SK-N-SH treated with all-trans-retinoic acid at 6 μM for 48 hours (cell line): ENCODE data around the gene ANXA11.

Experiments used
- ATAC-seq: fragments of 200-7000 bp; cut with Tn5 transposase; 3 replicates; pipeline ENCODE4 v1.9.1; 2020; ENCODE audit warnings: mild to moderate bottlenecking, moderate library complexity
- ARNTL ChIP-seq: fragments of 450-650 bp; formaldehyde crosslinking; IDR thresholded peaks from 2 replicates; pipeline ENCODE4 v1.5.0; 2020; ENCODE audit warnings: low read depth, mild to moderate bottlenecking, moderate library complexity, borderline replicate concordance
- BACH2 ChIP-seq: fragments of 250-450 bp; sonication (Bioruptor Pico); IDR thresholded peaks from 2 replicates; pipeline ENCODE4 v1.9.0; 2021; ENCODE audit warnings: mild to moderate bottlenecking, borderline replicate concordance
- CREB5 ChIP-seq: fragments of 250-450 bp; sonication (Bioruptor Pico); IDR thresholded peaks from 2 replicates; pipeline ENCODE4 v1.5.1; 2020; ENCODE audit warnings: low read depth, mild to moderate bottlenecking, moderate library complexity
- CSDC2 ChIP-seq: fragments of 250-450 bp; sonication (Bioruptor Pico); IDR thresholded peaks from 2 replicates; pipeline ENCODE4 v1.5.0; 2020; ENCODE audit warnings: mild to moderate bottlenecking, moderate library complexity
- ESRRG ChIP-seq: fragments of 250-450 bp; sonication (Bioruptor Pico); IDR thresholded peaks from 2 replicates; pipeline ENCODE4 v1.6.1; 2021; ENCODE audit warnings: mild to moderate bottlenecking
- GLIS3 ChIP-seq: fragments of 250-450 bp; sonication (Bioruptor Pico); IDR thresholded peaks from 2 replicates; pipeline ENCODE4 v1.5.0; 2020; ENCODE audit warnings: mild to moderate bottlenecking, moderate library complexity
- ISL1 ChIP-seq: fragments of 250-450 bp; sonication (Bioruptor Pico); IDR thresholded peaks from 2 replicates; pipeline ENCODE4 v2.1.2; 2022; ENCODE audit warnings: mild to moderate bottlenecking, moderate library complexity
- OSR1 ChIP-seq: fragments of 250-450 bp; sonication (Bioruptor Pico); IDR thresholded peaks from 2 replicates; pipeline ENCODE4 v1.8.0; 2022; ENCODE audit warnings: moderate library complexity, mild to moderate bottlenecking, inconsistent platforms
- PATZ1 ChIP-seq: fragments of 250-450 bp; sonication (Bioruptor Pico); IDR thresholded peaks from 2 replicates; pipeline ENCODE4 v1.8.0; 2020; ENCODE audit warnings: mild to moderate bottlenecking, moderate library complexity, borderline replicate concordance
- POU6F1 ChIP-seq: fragments of 250-450 bp; sonication (Bioruptor Pico); IDR thresholded peaks from 2 replicates; pipeline ENCODE4 v1.8.0; 2021; ENCODE audit warnings: low read depth, mild to moderate bottlenecking, moderate library complexity, borderline replicate concordance
- PPARA ChIP-seq: fragments of 250-450 bp; sonication (Bioruptor Pico); IDR thresholded peaks from 2 replicates; pipeline ENCODE4 v1.5.0; 2020; ENCODE audit warnings: mild to moderate bottlenecking, borderline replicate concordance
- RARB ChIP-seq: fragments of 250-450 bp; sonication (Bioruptor Pico); IDR thresholded peaks from 2 replicates; pipeline ENCODE4 v1.8.0; 2021; ENCODE audit warnings: mild to moderate bottlenecking, moderate library complexity
- SNAI2 ChIP-seq: fragments of 250-450 bp; sonication (Bioruptor Pico); IDR thresholded peaks from 2 replicates; pipeline ENCODE4 v1.5.0; 2020; ENCODE audit warnings: mild to moderate bottlenecking, moderate library complexity
- TCF4 ChIP-seq: fragments of 250-450 bp; sonication (Bioruptor Pico); IDR thresholded peaks from 2 replicates; pipeline ENCODE4 v1.8.0; 2021; ENCODE audit warnings: mild to moderate bottlenecking, moderate library complexity, borderline replicate concordance
- TOX ChIP-seq: fragments of 250-450 bp; sonication (Bioruptor Pico); IDR thresholded peaks from 2 replicates; pipeline ENCODE4 v1.8.0; 2021; ENCODE audit warnings: mild to moderate bottlenecking, moderate library complexity, borderline replicate concordance
- TSHZ2 ChIP-seq: fragments of 250-450 bp; sonication (Bioruptor Pico); IDR thresholded peaks from 2 replicates; pipeline ENCODE4 v1.5.0; 2020; ENCODE audit warnings: mild to moderate bottlenecking, moderate library complexity
- ZC3H10 ChIP-seq: fragments of 250-450 bp; sonication (Bioruptor Pico); IDR thresholded peaks from 2 replicates; pipeline ENCODE4 v1.5.1; 2021; ENCODE audit warnings: mild to moderate bottlenecking, moderate library complexity
- ZFP3 ChIP-seq: fragments of 250-450 bp; sonication (Bioruptor Pico); IDR thresholded peaks from 2 replicates; pipeline ENCODE4 v1.5.0; 2020; ENCODE audit warnings: mild to moderate bottlenecking, moderate library complexity
- ZFP30 ChIP-seq: fragments of 450-650 bp; formaldehyde crosslinking; IDR thresholded peaks from 2 replicates; pipeline ENCODE4 v1.5.0; 2022; ENCODE audit warnings: mild to moderate bottlenecking, moderate library complexity
- ZNF70 ChIP-seq: fragments of 450-650 bp; formaldehyde crosslinking; IDR thresholded peaks from 2 replicates; pipeline ENCODE4 v1.5.0; 2020; ENCODE audit warnings: mild to moderate bottlenecking, moderate library complexity
- ZNF8 ChIP-seq: fragments of 450-650 bp; formaldehyde crosslinking; IDR thresholded peaks from 2 replicates; pipeline ENCODE4 v1.5.0; 2020; ENCODE audit warnings: mild to moderate bottlenecking, moderate library complexity

The ANXA11 gene

GRCh38 chr10:80172896-80173295, 32.4 kb downstream of the ANXA11 start (continued):
- no peak for TF ChIP-seq CREB5 (CRISPR knock-in tag)

- ATAC-seq, result no peak
- TF ChIP-seq PPARA (no peak), OSR1 (CRISPR knock-in tag) (no peak), SNAI2 (CRISPR knock-in tag) (no peak)
Observed at GRCh38 chr10:80171248-80171660, 34.1 kb downstream of the ANXA11 start.

GRCh38 chr10:80170641-80171040, 34.7 kb downstream of the ANXA11 start:
- ATAC-seq, result no peak
- TF ChIP-seq PATZ1 (CRISPR knock-in tag), result no peak
- no peak for TF ChIP-seq ZNF70
- TF ChIP-seq CREB5 (CRISPR knock-in tag), result no peak
- TF ChIP-seq ESRRG (CRISPR knock-in tag), result no peak
- TF ChIP-seq CSDC2 (CRISPR knock-in tag), result no peak
- TF ChIP-seq TSHZ2, result no peak
- no peak for TF ChIP-seq BACH2 (CRISPR knock-in tag)
- no peak for TF ChIP-seq ZFP3
- no peak for TF ChIP-seq ARNTL (CRISPR knock-in tag)
- TF ChIP-seq ISL1 (CRISPR knock-in tag), result no peak
- TF ChIP-seq SNAI2 (CRISPR knock-in tag), result no peak
- TF ChIP-seq ZC3H10 (CRISPR knock-in tag), result no peak
- no peak for TF ChIP-seq ZNF8 (CRISPR knock-in tag)
- TF ChIP-seq POU6F1 (CRISPR knock-in tag), result no peak
- no peak for TF ChIP-seq ZFP30 (CRISPR knock-in tag)
- no peak for TF ChIP-seq OSR1 (CRISPR knock-in tag)
- TF ChIP-seq RARB (CRISPR knock-in tag), result no peak
- no peak for TF ChIP-seq TCF4
- TF ChIP-seq TOX (CRISPR knock-in tag), result no peak
- no peak for TF ChIP-seq GLIS3 (CRISPR knock-in tag)

- TF ChIP-seq CSDC2 (CRISPR knock-in tag) (no peak), TOX (CRISPR knock-in tag) (no peak), PATZ1 (CRISPR knock-in tag) (no peak), RARB (CRISPR knock-in tag) (no peak), GLIS3 (CRISPR knock-in tag) (no peak), TSHZ2 (no peak), ESRRG (CRISPR knock-in tag) (no peak), ZNF70 (no peak)
- no peak for ATAC-seq
Observed at GRCh38 chr10:80170026-80170425, 35.3 kb downstream of the ANXA11 start.
